Adrenal gland (tissue), 12 donors: ENCODE results near the gene NAALAD2. TPM values are rescaled to one million over a fixed set of nuclear protein-coding genes. Genes with fewer than 3 reads are reported as not detected.

Source experiments
- DNase-seq, 7 donors: peaks; one replicate each; pipeline ENCODE4 v3.0.0-alpha.2; 2019 to 2020
- H3K27ac ChIP-seq, 5 donors: fragments of 200-600 bp; sonication (generic) in 4 of 5; 1 replicate in 3 of 5; 2 replicates in 2 of 5; pipeline versions ENCODE4 v1.5.1 to v1.8.0; 2016 to 2020; ENCODE audit warnings: mild to moderate bottlenecking in 1 of 5
- H3K27me3 ChIP-seq: fragments of 200-600 bp; 2 replicates; pipeline ENCODE4 v1.8.0; 2021
- H3K36me3 ChIP-seq, 2 donors: fragments of 200-600 bp; replicated peaks in 1 of 2; 1 replicate in 1 of 2; 2 replicates in 1 of 2; pipeline versions ENCODE4 v1.5.1 to v1.8.0; 2018 to 2022
- H3K4me1 ChIP-seq, 2 donors: fragments of 200-600 bp; replicated peaks in 1 of 2; 1 replicate in 1 of 2; 2 replicates in 1 of 2; pipeline versions ENCODE4 v1.5.1 to v1.8.0; 2018 to 2021
- H3K4me3 ChIP-seq, 4 donors: fragments of 200-600 bp; sonication (generic) in 3 of 4; one replicate each; pipeline ENCODE4 v1.5.1; 2016 to 2018
- H3K9me3 ChIP-seq, 3 donors: fragments of 200-600 bp; sonication (generic) in 1 of 3; replicated peaks in 1 of 3; 1 replicate in 2 of 3; 2 replicates in 1 of 3; pipeline versions ENCODE4 v1.5.1 to v1.8.0; 2016 to 2021
- CTCF ChIP-seq, 6 experiments: fragments of 450-650 bp in 4 of 6; fragments of 200-600 bp in 2 of 6; sonication (generic) in 1 of 6; IDR thresholded peaks; 1 replicate in 5 of 6; 2 replicates in 1 of 6; pipeline versions ENCODE4 v1.5.1 to v1.8.0; 2016 to 2021; ENCODE audit warnings: antibody characterized with exemption in 6 of 6, mild to moderate bottlenecking in 2 of 6, moderate library complexity in 1 of 6
- POLR2A ChIP-seq, 2 donors: fragments of 450-650 bp; IDR thresholded peaks; one replicate each; pipeline ENCODE4 v1.6.1; 2017; ENCODE audit warnings: antibody characterized with exemption in 2 of 2, mild to moderate bottlenecking in 2 of 2, moderate library complexity in 1 of 2
- WGBS, 4 donors: extraction: QIAGEN DNeasy Blood & Tissue Kit in 2 of 4; methylation state at CpG; one replicate each; pipeline versions ENCODE4 v1.1.5 to v1.1.7; 2013 to 2017; 5-methylcytosine and 5-hydroxymethylcytosine counted together
- intact Hi-C, 2 donors: fragments of 100-400 bp; cut with DNase I; formaldehyde crosslinking; loops; one replicate each; pipeline versions ENCODE4 v1.14.1 to v1.15.0; 2022 to 2023
- polyA plus RNA-seq, 3 donors: library from polyadenylated mRNA; stranded (reverse); fragments of 200-250 nt in 2 of 3; fragments of 350-450 nt in 1 of 3; fragmentation: Illumina TruSeq in 1 of 3; extraction: RNeasy Lipid Tissue Mini Kit (QIAGEN cat#74804) in 1 of 3; gene quantifications; one replicate each; pipeline ENCODE4 v1.2.3, GENCODE V29; 2013 to 2014
- total RNA-seq, 9 donors: library from RNA; depleted of rRNA in 4 of 9; stranded (reverse); fragments of >200 nt in 4 of 9; fragments of 120-200 nt in 1 of 9; fragmentation: NEBNext Ultra II Directional in 1 of 9; extraction: Animal tissue kit (Norgen Biotek cat#: 25700) in 1 of 9; gene quantifications; one replicate each; pipeline versions ENCODE4 v1.1.0 to v1.2.4, GENCODE V29; 2013 to 2023
- donor health status: healthy with polysubstance abuse.
- donor health status: Bipolar disorder and iron deficiency.
- donor health status: DM: yes; HTN: yes; CAD: no.
- donor health status: DM: no; HTN: no; CAD: no.
- donor health status: DM: no; HTN: no; CAD: no.
- donor health status: DM: yes; HTN: yes; CAD: no.

NAALAD2 gene
- total and polyA plus RNA-seq, 12 donors, result 6.0 to 43.0 (median 12.9) TPM

GRCh38 chr11:90100431-90100830 is 34.0 kb upstream of the NAALAD2 start:
- no peaks in the 10 kb centered on the region for H3K4me1 ChIP-seq
- H3K27ac ChIP-seq, result no peak overlapping the region
- no peak for TF ChIP-seq POLR2A (IDR thresholded peaks at IDR 0.05)
- no peak for TF ChIP-seq CTCF (IDR thresholded peaks at IDR 0.05)
- intact Hi-C loops, result no loop called here
- 80 to 92% (median 82%) methylated on average over 3 of the region's 3 CpGs for WGBS, 4 donors
- no peak overlapping the region for H3K4me3 ChIP-seq
- no peaks in the 10 kb centered on the region for H3K27me3 ChIP-seq
- DNase-seq, result no peak
- no peaks in the 10 kb centered on the region for H3K9me3 ChIP-seq
- H3K36me3 ChIP-seq, result no peaks in the 10 kb centered on the region

GRCh38 chr11:90113541-90113940 is 20.9 kb upstream of the NAALAD2 start:
- DNase-seq, result no peak
- intact Hi-C loops, result no loop called here

GRCh38 chr11:90120191-90120590 is 14.3 kb upstream of the NAALAD2 start:
- DNase-seq, result no peak
- whole genome bisulfite sequencing, 4 donors, result 97 to 100% (median 98%) methylated on average over 4 of the region's 4 CpGs
- no peak for TF ChIP-seq CTCF (IDR thresholded peaks at IDR 0.05)
- TF ChIP-seq POLR2A (IDR thresholded peaks at IDR 0.05), result no peak
- H3K27me3 ChIP-seq, result no peaks in the 10 kb centered on the region
- no peaks in the 10 kb centered on the region for H3K36me3 ChIP-seq
- H3K4me1 ChIP-seq, result peaks cover 0 to 6% of the 10 kb centered on the region in 2 donors
- intact Hi-C loops, result no loop called here
- H3K4me3 ChIP-seq, result no peak overlapping the region
- H3K27ac ChIP-seq, result no peak overlapping the region
- no peaks in the 10 kb centered on the region for H3K9me3 ChIP-seq

More at GRCh38 chr11:90113541-90113940, 20.9 kb upstream of the NAALAD2 start:
- no peaks in the 10 kb centered on the region for H3K27me3 ChIP-seq
- whole genome bisulfite sequencing, 4 donors, result 2 to 5% (median 2%) methylated on average over 2 of the region's 2 CpGs
- no peaks in the 10 kb centered on the region for H3K9me3 ChIP-seq
- H3K36me3 ChIP-seq, result no peaks in the 10 kb centered on the region
- H3K4me1 ChIP-seq, result no peaks in the 10 kb centered on the region
- peak in 5 of 6 experiments; percentile 27 to 57 (median 37) for TF ChIP-seq CTCF (IDR thresholded peaks at IDR 0.05)
- no peak for TF ChIP-seq POLR2A (IDR thresholded peaks at IDR 0.05)
- no peak overlapping the region for H3K4me3 ChIP-seq
- H3K27ac ChIP-seq, result no peak overlapping the region

GRCh38 chr11:90124371-90124770 is 10.1 kb upstream of the NAALAD2 start:
- 58 to 82% (median 70%) methylated on average over 1 of the region's 1 CpG for WGBS, 4 donors
- Histone ChIP-seq H3K9me3 (no peaks in the 10 kb centered on the region), H3K36me3 (no peaks in the 10 kb centered on the region), H3K4me1 (peaks cover 0 to 6% of the 10 kb centered on the region in 2 donors), H3K27me3 (no peaks in the 10 kb centered on the region), H3K4me3 (no peak overlapping the region), H3K27ac (no peak overlapping the region)
- no peak for TF ChIP-seq POLR2A (IDR thresholded peaks at IDR 0.05)
- no peak for TF ChIP-seq CTCF (IDR thresholded peaks at IDR 0.05)
- intact Hi-C loops, result no loop called here
- no peak for DNase-seq
